HepG2 (cell line): ENCODE data around the gene RAB40C. TPM values are rescaled to one million over a fixed set of nuclear protein-coding genes. Genes with fewer than 3 reads are reported as not detected.
A peak's percentile ranks its signal among the peaks of the same experiment; 100 is the strongest.

Experiments
- BRD4 ChIP-seq: sonication (generic); formaldehyde crosslinking; IDR thresholded peaks from 2 replicates; pipeline ENCODE4 v1.4.0; 2020; ENCODE audit warnings: missing genetic modification reagents
- IRF2 ChIP-seq: IDR thresholded peaks from 2 replicates; pipeline ENCODE4 v1.6.1; 2018; ENCODE audit warnings: missing genetic modification reagents, missing compliant biosample characterization
- NPAS2 ChIP-seq: sonication (generic); formaldehyde crosslinking; IDR thresholded peaks from 2 replicates; pipeline ENCODE4 v1.8.0; 2022; ENCODE audit warnings: mild to moderate bottlenecking, missing genetic modification reagents, borderline replicate concordance
- RAD51 ChIP-seq: fragments of 450-650 bp; IDR thresholded peaks from 2 replicates; pipeline ENCODE4 v1.6.1; 2016; ENCODE audit warnings: borderline replicate concordance
- SKI ChIP-seq: fragments of 450-650 bp; IDR thresholded peaks from one replicate; pipeline ENCODE4 v1.6.1; 2018; ENCODE audit warnings: mild to moderate bottlenecking; ENCODE audit not compliant: partially characterized antibody
- SMAD3 ChIP-seq: sonication (generic); formaldehyde crosslinking; IDR thresholded peaks from 2 replicates; pipeline ENCODE4 v1.4.0; 2020; ENCODE audit warnings: missing genetic modification reagents
- SP5 ChIP-seq: IDR thresholded peaks from 2 replicates; pipeline ENCODE4 v1.6.1; 2016; ENCODE audit warnings: low read depth, borderline replicate concordance
- TRIM24 ChIP-seq: sonication (generic); formaldehyde crosslinking; IDR thresholded peaks from 2 replicates; pipeline ENCODE4 v1.8.0; 2022; ENCODE audit warnings: mild to moderate bottlenecking, missing genetic modification reagents
- ZBTB46 ChIP-seq: sonication (generic); formaldehyde crosslinking; IDR thresholded peaks from 2 replicates; pipeline ENCODE4 v1.4.0; 2020; ENCODE audit warnings: mild to moderate bottlenecking, missing genetic modification reagents, borderline replicate concordance
- ZFP36 ChIP-seq: fragments of 150-350 bp; IDR thresholded peaks from 2 replicates; pipeline ENCODE4 v1.6.1; 2018; ENCODE audit warnings: borderline replicate concordance, low read length, low read depth; ENCODE audit not compliant: partially characterized antibody
- ZNF225 ChIP-seq: sonication (generic); formaldehyde crosslinking; IDR thresholded peaks from 2 replicates; pipeline ENCODE4 v1.4.0; 2020; ENCODE audit warnings: mild to moderate bottlenecking, missing genetic modification reagents
- ZNF350 ChIP-seq: sonication (generic); formaldehyde crosslinking; IDR thresholded peaks from 2 replicates; pipeline ENCODE4 v1.4.0; 2020; ENCODE audit warnings: mild to moderate bottlenecking, low read depth, missing genetic modification reagents, borderline replicate concordance
- ZNF572 ChIP-seq: sonication (generic); formaldehyde crosslinking; IDR thresholded peaks from 2 replicates; pipeline ENCODE4 v1.5.1; 2020; ENCODE audit warnings: mild to moderate bottlenecking, missing genetic modification reagents
- ZNF616 ChIP-seq: sonication (generic); formaldehyde crosslinking; IDR thresholded peaks from 2 replicates; pipeline ENCODE4 v1.5.0; 2020; ENCODE audit warnings: low read depth, mild to moderate bottlenecking, missing genetic modification reagents
- ZNF724P ChIP-seq: sonication (generic); formaldehyde crosslinking; IDR thresholded peaks from 2 replicates; pipeline ENCODE4 v1.8.0; 2022; ENCODE audit warnings: missing genetic modification reagents, borderline replicate concordance
- ZNF83 ChIP-seq: sonication (generic); formaldehyde crosslinking; IDR thresholded peaks from 2 replicates; pipeline ENCODE4 v1.4.0; 2020; ENCODE audit warnings: missing genetic modification reagents, mild to moderate bottlenecking, borderline replicate concordance
- ZSCAN21 ChIP-seq: sonication (generic); formaldehyde crosslinking; IDR thresholded peaks from 2 replicates; pipeline ENCODE4 v1.8.0; 2022; ENCODE audit warnings: mild to moderate bottlenecking, missing genetic modification reagents, moderate library complexity, borderline replicate concordance
- polyA plus RNA-seq, 8 experiments: library from polyadenylated mRNA; depleted of rRNA in 3 of 8; stranded (reverse) in 7 of 8; unstranded in 1 of 8; fragments of >200 nt; fragmentation: Illumina TruSeq in 4 of 8; extraction: Trizol in 4 of 8; gene quantifications; 2 replicates each; pipeline versions ENCODE4 v1.2.1 to v1.2.3, GENCODE V29; 2011 to 2016; ENCODE audit warnings: low read depth in 4 of 8, missing spikeins in 1 of 8, mixed read lengths in 1 of 8; ENCODE audit not compliant: insufficient read depth in 1 of 8
- total RNA-seq, 5 experiments: library from RNA; depleted of rRNA; stranded (reverse); fragments of >200 nt; fragmentation: Illumina TruSeq; extraction: Trizol; gene quantifications; 2 replicates each; pipeline ENCODE4 v1.2.3, GENCODE V29; 2016; ENCODE audit warnings: low read depth in 1 of 5
- TF ChIP-seq, protein P1 (sequence below): sonication (generic); formaldehyde crosslinking; IDR thresholded peaks from 2 replicates; pipeline ENCODE4 v1.4.0; 2020; ENCODE audit warnings: missing genetic modification reagents, borderline replicate concordance
- TF ChIP-seq, protein P2 (sequence below): sonication (generic); formaldehyde crosslinking; IDR thresholded peaks from 2 replicates; pipeline ENCODE4 v1.5.1; 2020; ENCODE audit warnings: mild to moderate bottlenecking, moderate library complexity, missing genetic modification reagents
- TF ChIP-seq, protein P3 (sequence below): sonication (generic); formaldehyde crosslinking; IDR thresholded peaks from 2 replicates; pipeline ENCODE4 v1.5.1; 2020; ENCODE audit warnings: missing genetic modification reagents, mild to moderate bottlenecking, borderline replicate concordance

The RAB40C gene
- total and polyA plus RNA-seq, 2 of the 13 experiments (the other 11 are each of a cell fraction or from before 2014, with no cell fraction given), result 7.7 to 11.5 TPM

DNA sequence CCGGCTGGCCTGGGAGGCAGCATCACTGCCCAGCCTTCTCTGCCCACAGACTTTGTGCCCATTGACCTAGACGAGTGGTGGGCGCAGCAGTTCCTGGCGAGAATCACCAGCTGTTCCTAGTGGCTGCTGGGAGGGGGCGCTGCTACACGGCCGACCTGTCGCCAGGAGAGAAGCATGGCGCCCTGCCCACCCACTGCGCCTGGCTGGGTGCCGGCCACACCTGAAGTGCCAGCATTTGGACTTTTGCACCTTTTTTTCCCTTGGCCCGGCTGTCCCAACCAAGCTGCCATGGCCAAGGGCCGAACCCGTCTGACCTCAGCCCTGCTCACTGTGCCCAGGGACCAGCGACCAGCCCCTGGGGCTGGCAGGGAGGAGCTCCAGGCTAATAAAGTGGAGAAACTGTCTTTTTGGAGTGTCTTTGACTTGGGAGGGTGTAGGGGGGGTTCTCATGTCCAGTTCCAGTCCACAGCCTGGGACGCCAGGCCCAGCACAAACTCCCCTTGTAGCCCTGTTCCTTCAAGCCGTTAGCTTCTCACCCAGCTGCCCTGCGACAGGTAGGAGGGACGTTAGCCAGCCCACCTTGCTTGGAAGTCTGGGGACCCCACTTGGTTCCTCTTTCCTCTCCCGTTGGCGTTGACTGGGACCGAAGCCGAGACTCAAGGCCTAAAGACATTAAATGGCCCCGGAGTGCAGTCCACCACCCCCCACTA is 58.4 kb downstream of the RAB40C start (continued):
- TF ChIP-seq, protein P1, sequence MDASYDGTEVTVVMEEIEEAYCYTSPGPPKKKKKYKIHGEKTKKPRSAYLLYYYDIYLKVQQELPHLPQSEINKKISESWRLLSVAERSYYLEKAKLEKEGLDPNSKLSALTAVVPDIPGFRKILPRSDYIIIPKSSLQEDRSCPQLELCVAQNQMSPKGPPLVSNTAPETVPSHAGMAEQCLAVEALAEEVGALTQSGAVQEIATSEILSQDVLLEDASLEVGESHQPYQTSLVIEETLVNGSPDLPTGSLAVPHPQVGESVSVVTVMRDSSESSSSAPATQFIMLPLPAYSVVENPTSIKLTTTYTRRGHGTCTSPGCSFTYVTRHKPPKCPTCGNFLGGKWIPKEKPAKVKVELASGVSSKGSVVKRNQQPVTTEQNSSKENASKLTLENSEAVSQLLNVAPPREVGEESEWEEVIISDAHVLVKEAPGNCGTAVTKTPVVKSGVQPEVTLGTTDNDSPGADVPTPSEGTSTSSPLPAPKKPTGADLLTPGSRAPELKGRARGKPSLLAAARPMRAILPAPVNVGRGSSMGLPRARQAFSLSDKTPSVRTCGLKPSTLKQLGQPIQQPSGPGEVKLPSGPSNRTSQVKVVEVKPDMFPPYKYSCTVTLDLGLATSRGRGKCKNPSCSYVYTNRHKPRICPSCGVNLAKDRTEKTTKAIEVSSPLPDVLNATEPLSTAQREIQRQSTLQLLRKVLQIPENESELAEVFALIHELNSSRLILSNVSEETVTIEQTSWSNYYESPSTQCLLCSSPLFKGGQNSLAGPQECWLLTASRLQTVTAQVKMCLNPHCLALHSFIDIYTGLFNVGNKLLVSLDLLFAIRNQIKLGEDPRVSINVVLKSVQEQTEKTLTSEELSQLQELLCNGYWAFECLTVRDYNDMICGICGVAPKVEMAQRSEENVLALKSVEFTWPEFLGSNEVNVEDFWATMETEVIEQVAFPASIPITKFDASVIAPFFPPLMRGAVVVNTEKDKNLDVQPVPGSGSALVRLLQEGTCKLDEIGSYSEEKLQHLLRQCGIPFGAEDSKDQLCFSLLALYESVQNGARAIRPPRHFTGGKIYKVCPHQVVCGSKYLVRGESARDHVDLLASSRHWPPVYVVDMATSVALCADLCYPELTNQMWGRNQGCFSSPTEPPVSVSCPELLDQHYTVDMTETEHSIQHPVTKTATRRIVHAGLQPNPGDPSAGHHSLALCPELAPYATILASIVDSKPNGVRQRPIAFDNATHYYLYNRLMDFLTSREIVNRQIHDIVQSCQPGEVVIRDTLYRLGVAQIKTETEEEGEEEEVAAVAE (CRISPR knock-in tag), result peak; percentile 37; the same call in 1 of the 2 replicates
- TF ChIP-seq ZNF616 (CRISPR knock-in tag) (no peak), IRF2 (CRISPR knock-in tag) (peak; percentile 48), BRD4 (CRISPR knock-in tag) (no peak), SP5 (CRISPR knock-in tag) (peak; percentile 38; the same call in 1 of the 2 replicates), RAD51 (no peak), ZNF225 (no peak), ZNF350 (no peak), ZNF724P (CRISPR knock-in tag) (no peak), SMAD3 (CRISPR knock-in tag) (0 out of 2 replicates have a peak, but pooled peaks have one; percentile 24), ZNF572 (CRISPR knock-in tag) (no peak), ZNF83 (CRISPR knock-in tag) (no peak), ZFP36 (no peak), ZBTB46 (CRISPR knock-in tag) (no peak), TRIM24 (CRISPR knock-in tag) (no peak), NPAS2 (CRISPR knock-in tag) (no peak), ZSCAN21 (CRISPR knock-in tag) (no peak), SKI (peak; percentile 19)
- TF ChIP-seq, protein P2, sequence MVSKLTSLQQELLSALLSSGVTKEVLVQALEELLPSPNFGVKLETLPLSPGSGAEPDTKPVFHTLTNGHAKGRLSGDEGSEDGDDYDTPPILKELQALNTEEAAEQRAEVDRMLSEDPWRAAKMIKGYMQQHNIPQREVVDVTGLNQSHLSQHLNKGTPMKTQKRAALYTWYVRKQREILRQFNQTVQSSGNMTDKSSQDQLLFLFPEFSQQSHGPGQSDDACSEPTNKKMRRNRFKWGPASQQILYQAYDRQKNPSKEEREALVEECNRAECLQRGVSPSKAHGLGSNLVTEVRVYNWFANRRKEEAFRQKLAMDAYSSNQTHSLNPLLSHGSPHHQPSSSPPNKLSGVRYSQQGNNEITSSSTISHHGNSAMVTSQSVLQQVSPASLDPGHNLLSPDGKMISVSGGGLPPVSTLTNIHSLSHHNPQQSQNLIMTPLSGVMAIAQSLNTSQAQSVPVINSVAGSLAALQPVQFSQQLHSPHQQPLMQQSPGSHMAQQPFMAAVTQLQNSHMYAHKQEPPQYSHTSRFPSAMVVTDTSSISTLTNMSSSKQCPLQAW (CRISPR knock-in tag), result peak; percentile 15; the same call in 1 of the 2 replicates
- TF ChIP-seq, protein P3, sequence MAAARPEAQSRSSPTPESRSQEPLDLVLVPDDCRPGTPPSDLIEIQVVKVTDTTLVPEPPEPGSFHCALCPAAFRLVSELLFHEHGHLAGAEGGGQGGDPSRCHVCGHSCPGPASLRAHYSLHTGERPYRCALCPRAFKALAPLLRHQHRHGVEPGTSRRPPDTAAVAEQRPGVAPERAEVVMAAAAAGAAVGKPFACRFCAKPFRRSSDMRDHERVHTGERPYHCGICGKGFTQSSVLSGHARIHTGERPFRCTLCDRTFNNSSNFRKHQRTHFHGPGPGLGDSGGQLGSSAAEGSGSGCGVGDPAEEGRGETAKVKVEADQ (CRISPR knock-in tag), result no peak
